Stimulated activated CD4-positive, alpha-beta T cell treated with anti-CD3 and anti-CD28 coated beads, TNF-alpha, amount 100 ng/mL, for 4 hours (primary cell): Measurements from ENCODE around the gene SND1.

Experiments used
- DNase-seq, 3 experiments: peaks; one replicate each; pipeline ENCODE4 v3.0.0-alpha.2; 2020; ENCODE audit warnings: low read depth in 3 of 3

The SND1 gene

DNA sequence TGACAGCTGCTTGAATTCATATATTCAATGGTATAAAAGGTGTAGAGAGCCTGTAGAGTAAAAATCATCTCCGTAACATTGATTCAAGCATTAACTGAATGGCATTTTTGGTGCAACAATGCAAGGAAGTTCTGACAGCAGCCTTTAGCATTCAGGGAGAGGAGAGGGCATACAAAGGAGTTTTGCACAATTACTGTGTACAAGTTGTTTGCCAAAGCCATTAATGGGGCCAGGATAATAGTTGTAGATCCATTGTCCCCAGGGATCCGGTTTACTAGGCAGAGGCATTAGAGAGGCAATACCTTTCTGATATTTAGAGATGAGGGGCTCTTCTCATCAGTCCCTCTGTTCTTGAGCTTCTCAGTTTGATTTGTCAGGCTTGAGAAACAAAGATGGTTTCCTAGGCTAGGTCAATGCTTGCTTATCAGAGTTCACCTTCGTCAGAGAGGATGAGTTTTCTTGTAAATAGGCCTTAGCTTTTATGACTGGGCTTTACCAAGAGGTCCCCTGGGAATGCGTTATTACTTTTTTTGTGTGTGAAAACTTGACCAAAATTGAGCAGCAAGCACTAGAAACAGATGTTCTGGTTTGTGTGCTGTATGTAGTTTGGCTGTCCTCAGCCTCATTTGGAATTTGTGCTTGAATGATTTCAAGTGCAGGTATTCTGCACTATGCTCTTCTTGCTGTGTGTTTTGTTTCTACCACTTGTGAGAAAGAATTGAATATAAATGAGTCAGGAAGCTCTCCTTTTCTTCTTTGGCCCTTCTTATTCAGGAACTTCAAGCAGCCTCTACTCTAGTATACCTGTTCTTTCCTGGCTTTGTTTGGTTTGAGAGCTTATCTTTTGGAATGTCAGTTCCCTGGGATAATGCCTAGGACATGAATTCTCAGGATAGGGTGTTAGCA, 32.0 kb downstream of the SND1 start:
- no peak for DNase-seq

GRCh38 chr7:127689194-127689772, 37.3 kb downstream of the SND1 start:
- no peak for DNase-seq

DNA sequence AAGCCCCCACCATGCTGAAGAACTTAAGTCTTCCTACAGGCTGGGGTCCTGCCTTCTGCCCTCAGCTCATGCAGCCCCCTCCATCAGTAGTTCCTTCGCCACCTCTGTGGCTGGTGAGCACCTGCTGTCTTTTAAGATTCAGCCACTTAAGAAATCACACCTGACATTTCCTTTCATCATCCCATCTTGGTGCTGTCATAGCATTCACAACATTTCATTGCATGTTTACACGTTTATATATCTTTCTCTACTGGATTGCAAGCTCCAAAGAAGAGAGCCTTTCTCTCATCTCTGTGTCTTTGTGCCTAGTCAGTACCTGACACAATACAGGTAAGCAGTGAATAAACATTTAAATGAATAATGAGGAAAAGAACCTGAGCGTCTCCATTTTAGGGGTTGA, 38.3 kb downstream of the SND1 start:
- DNase-seq, result no peak

GRCh38 chr7:127690806-127691205, 38.8 kb downstream of the SND1 start:
- no peak for DNase-seq

- DNase-seq, result no peak
Observed at GRCh38 chr7:127692200-127692599, 40.2 kb downstream of the SND1 start.

DNA sequence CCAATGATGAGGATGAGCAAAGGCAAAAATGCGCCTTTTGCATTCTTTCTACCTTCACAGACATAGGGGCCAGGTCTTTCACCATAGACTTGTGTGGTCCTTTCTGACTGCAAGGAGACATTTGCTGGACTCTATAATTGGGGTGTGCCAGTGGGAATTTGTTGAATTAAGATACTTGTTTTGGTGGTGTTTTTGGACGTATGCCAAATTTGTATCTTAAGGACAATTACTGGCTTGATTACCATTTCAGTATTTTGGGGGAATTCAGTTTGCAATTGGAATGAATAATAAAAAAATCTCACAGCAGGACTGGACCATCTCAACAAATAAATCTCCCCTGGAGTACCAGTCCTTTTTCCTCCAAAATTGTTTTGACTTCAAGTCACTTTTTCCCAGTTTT, 47.9 kb downstream of the SND1 start:
- no peak for DNase-seq

DNA sequence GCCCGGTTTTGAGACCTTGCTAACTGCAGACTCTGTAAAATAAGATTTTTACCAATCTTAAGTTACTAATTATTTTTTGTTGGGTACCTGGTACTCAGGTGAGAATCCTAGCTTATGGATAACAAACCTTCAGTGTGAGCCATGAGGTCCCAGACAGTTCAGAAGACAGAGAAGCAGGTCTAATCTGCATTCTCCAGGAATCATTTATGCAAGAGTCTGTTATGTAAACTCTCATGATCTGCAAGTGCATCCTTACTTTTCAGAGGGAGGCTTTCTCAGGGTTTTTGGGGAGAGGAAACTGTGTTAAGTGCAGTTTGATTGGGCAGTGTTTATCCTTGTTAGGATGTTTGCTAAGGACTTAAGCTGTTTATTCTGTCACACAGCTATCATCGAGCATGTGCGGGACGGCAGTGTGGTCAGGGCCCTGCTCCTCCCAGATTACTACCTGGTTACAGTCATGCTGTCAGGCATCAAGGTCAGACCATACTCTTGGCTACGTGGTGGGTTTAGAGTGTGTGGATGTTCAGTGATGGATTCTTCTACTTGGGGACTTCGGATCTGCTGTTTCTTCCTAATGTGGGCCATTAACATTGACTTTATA, 50.2 kb downstream of the SND1 start:
- DNase-seq, result no peak

- DNase-seq, result no peak
Observed at GRCh38 chr7:127702938-127703337, 50.9 kb downstream of the SND1 start.

- no peak for DNase-seq
Observed at GRCh38 chr7:127704211-127704610, 52.2 kb downstream of the SND1 start.

- no peak for DNase-seq
Observed at GRCh38 chr7:127705461-127705959, 53.5 kb downstream of the SND1 start.

GRCh38 chr7:127706766-127707165, 54.8 kb downstream of the SND1 start:
- DNase-seq, result no peak

DNA sequence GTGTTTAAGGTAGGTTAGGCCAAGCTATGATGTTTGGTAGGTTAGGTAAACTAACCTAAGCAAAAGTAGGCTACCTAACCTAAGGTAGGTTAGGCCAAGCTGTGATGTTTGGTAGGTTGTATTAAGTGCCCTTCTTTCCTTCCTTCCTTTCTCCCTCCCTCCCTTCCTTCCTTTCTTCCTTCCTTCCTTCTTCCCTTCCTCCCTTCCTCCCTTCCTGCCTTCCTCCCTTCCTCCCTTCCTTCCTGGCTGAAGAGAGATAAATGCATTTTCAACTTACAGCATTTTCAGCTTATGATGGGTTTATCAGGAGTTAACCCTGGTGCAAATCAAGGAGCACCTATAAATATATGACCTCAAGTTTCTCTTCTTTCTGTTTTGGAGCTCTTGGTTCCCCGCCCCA, 56.2 kb downstream of the SND1 start:
- DNase-seq, result no peak

GRCh38 chr7:127708788-127709187, 56.8 kb downstream of the SND1 start:
- DNase-seq, result peak; percentile 31 to 49 (median 36)

DNA sequence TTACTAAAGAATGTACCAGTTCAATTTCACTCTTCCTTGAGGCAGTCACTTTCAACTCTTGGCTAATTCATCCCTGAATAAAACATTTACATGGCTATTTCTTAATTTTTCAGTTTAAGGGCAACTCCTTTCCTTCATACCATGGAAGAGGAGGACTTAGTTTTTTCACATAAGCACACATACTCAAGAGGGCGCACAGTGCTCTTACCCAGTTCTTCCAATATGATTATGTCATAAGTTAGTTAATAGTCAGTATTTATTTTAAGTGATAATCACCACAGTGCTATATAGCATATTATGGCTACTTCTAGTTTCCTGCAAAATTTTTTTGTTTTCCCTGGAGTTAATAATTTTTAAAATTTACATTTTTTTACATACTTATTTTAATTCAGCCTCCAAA, 58.6 kb downstream of the SND1 start:
- no peak for DNase-seq

- DNase-seq, result no peak
Observed at GRCh38 chr7:127711872-127712271, 59.9 kb downstream of the SND1 start.

- DNase-seq, result no peak
Observed at GRCh38 chr7:127713006-127713405, 61.0 kb downstream of the SND1 start.

DNA sequence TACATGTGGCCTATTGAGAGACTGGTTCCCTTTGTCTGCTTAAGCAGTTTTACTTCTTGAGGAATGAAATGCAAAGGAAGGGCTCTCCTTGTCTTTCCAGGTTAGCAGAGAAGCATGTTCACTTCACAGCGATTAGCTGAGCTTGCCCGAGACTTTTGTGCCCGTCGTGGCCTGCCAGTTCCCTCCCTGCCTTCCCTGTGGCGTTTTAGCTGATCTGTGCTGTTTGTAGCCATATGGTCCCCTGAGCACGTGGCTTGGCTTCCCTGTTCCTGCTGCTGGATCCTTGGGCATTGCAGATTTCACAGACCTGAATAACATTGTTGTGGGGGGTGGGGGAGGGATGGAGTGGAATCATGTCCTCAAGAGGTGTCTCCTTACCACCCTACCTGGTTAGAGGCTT, 61.8 kb downstream of the SND1 start:
- DNase-seq, result no peak

- no peak for DNase-seq
Observed at GRCh38 chr7:127715272-127715671, 63.3 kb downstream of the SND1 start.

DNA sequence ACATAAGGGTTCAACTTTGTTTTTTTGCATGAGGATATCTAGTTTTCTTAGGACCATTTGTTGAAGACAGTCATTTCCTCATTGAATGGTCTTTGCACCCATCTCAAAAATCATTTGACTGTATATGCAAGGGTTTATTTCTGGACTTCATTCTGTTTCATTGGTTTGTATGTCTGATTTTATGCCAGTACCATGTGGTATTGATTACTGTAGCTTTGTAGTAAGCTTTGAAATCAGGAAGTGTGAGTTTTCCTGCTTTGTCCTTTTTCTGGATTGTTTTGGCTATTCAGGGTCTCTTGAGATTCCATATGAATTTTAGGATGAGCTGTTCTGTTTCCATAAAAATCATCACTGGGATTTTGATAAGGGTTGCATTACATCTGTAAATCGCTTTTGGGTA, 63.9 kb downstream of the SND1 start:
- DNase-seq, result no peak

DNA sequence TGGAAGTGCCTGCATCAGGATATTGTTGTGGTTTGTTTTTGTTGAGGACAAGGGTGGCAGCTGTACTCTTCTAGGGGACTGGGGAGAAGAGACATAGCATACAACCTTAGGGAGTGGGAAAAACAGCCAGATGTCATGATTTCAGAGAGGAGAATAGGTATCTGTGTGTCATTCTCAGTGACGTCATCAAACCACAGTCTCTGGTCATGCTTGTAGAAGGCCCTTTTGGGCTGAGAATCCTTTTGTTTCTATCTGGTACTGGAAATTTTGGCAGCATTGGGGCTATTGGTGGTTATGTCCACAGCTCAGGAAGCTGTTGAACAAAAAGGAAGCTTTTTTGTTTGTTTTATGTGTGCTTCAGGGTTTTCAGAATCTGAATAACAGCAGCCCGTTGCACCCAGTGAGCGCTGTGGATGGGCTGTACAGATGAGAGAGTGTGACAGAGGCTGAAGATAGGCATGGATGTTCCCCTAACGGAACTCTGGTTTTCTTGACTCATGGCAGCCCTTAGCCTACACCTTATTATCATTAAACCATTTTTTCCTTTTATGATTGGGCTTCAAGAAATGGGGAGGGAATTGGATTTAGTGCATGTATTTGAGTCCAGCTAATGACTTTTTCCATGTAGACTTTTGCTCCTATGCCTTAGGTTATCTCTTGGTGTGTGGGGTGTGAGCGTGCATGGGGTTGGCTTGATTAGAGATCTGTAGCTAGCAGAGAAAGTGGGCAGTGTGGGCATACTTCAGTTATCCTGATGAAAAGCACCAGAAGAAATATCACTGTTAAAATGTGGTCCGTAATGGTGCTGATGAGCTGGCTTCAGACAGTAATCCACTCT, 65.7 kb downstream of the SND1 start:
- DNase-seq, result no peak

DNA sequence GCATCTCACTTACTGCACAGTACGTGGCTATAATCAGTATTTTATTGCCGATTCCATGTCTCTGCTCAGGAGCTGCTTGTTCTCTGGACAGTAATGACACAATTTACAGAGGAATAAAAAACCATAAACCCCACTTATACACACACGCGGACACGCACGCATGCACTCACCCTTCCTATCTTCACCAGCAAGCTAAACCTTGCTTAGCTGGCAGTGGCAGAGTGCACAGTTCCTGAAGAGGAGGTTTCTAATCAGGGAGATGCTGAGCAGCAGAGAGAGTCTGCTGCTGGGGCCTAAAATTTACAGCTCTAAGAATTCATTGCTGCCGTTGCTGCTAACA, 66.3 kb downstream of the SND1 start:
- no peak for DNase-seq

- DNase-seq, result no peak
Observed at GRCh38 chr7:127726476-127726875, 74.5 kb downstream of the SND1 start.
